GM21360 (cell line): Measurements from ENCODE around the gene HBP1.

Experiments
- ATAC-seq: cut with Tn5 transposase; IDR thresholded peaks from one replicate; pipeline ENCODE4 v1.9.1; 2021; ENCODE audit warnings: mild to moderate bottlenecking, moderate library complexity; ENCODE audit not compliant: unreplicated experiment

Gene HBP1

GRCh38 chr7:107180378-107180777 lies 11.6 kb downstream of the HBP1 start:
- ATAC-seq: no peak

GRCh38 chr7:107181172-107181571 lies 12.4 kb downstream of the HBP1 start:
- ATAC-seq: no peak

- ATAC-seq: no peak
Observed at GRCh38 chr7:107185716-107186115, 16.9 kb downstream of the HBP1 start.

GRCh38 chr7:107186240-107186639 lies 17.4 kb downstream of the HBP1 start:
- ATAC-seq: no peak

- no peak for ATAC-seq
Observed at GRCh38 chr7:107187774-107188173, 19.0 kb downstream of the HBP1 start.

GRCh38 chr7:107190090-107190489 lies 21.3 kb downstream of the HBP1 start:
- no peak for ATAC-seq

- no peak for ATAC-seq
Observed at GRCh38 chr7:107194052-107194451, 25.2 kb downstream of the HBP1 start.

- ATAC-seq: no peak
Observed at GRCh38 chr7:107196834-107197610, 28.2 kb downstream of the HBP1 start.

GRCh38 chr7:107201795-107202450 lies 33.1 kb downstream of the HBP1 start:
- ATAC-seq: no peak

GRCh38 chr7:107203607-107204006 lies 34.8 kb downstream of the HBP1 start:
- no peak for ATAC-seq

GRCh38 chr7:107206136-107206535 lies 37.3 kb downstream of the HBP1 start:
- ATAC-seq: no peak

- no peak for ATAC-seq
Observed at GRCh38 chr7:107206706-107207105, 37.9 kb downstream of the HBP1 start.

- ATAC-seq: no peak
Observed at GRCh38 chr7:107207459-107207858, 38.7 kb downstream of the HBP1 start.

- no peak for ATAC-seq
Observed at GRCh38 chr7:107208024-107208521, 39.3 kb downstream of the HBP1 start.

GRCh38 chr7:107208563-107208962 lies 39.8 kb downstream of the HBP1 start:
- no peak for ATAC-seq

- no peak for ATAC-seq
Observed at GRCh38 chr7:107209565-107209964, 40.8 kb downstream of the HBP1 start.

GRCh38 chr7:107210400-107210799 lies 41.6 kb downstream of the HBP1 start:
- ATAC-seq: no peak

- ATAC-seq: no peak
Observed at GRCh38 chr7:107212725-107213124, 43.9 kb downstream of the HBP1 start.

GRCh38 chr7:107213193-107213788 lies 44.5 kb downstream of the HBP1 start:
- ATAC-seq: no peak

GRCh38 chr7:107213945-107214344 lies 45.1 kb downstream of the HBP1 start:
- ATAC-seq: no peak

- no peak for ATAC-seq
Observed at GRCh38 chr7:107219563-107220244, 50.9 kb downstream of the HBP1 start.
